Nephron (organoid): ENCODE measurements around the gene RSPO4.
A peak's percentile ranks its signal among the peaks of the same experiment; 100 is the strongest.

Source experiments
- H3K27ac Mint-ChIP-seq, 3 experiments: 2 replicates each; pipeline ENCODE4 v1.8.0; 2020; ENCODE audit warnings: mixed read lengths in 3 of 3, mild to moderate bottlenecking in 2 of 3, moderate library complexity in 1 of 3
- H3K27me3 Mint-ChIP-seq: 2 replicates; pipeline ENCODE4 v1.8.0; 2021; ENCODE audit warnings: low read depth, mild to moderate bottlenecking, moderate library complexity, mixed read lengths
- H3K36me3 Mint-ChIP-seq: 2 replicates; pipeline ENCODE4 v1.8.0; 2020; ENCODE audit warnings: low read depth, mixed read lengths
- H3K4me1 Mint-ChIP-seq: 2 replicates; pipeline ENCODE4 v1.8.0; 2020; ENCODE audit warnings: mixed read lengths
- H3K4me3 Mint-ChIP-seq, 3 experiments: 2 replicates each; pipeline ENCODE4 v1.8.0; 2020; ENCODE audit warnings: mild to moderate bottlenecking in 3 of 3, mixed read lengths in 3 of 3, moderate library complexity in 2 of 3
- H3K9me3 Mint-ChIP-seq: 2 replicates; pipeline ENCODE4 v1.8.0; 2020; ENCODE audit warnings: mixed read lengths
- TF ChIP-seq, protein P1 (sequence below), 3 experiments: fragments of 200-600 bp; sonication (generic); IDR thresholded peaks; one replicate each; pipeline ENCODE4 v1.5.0; 2021; ENCODE audit warnings: antibody characterized with exemption in 3 of 3; ENCODE audit not compliant: unreplicated experiment in 3 of 3

Gene RSPO4

DNA sequence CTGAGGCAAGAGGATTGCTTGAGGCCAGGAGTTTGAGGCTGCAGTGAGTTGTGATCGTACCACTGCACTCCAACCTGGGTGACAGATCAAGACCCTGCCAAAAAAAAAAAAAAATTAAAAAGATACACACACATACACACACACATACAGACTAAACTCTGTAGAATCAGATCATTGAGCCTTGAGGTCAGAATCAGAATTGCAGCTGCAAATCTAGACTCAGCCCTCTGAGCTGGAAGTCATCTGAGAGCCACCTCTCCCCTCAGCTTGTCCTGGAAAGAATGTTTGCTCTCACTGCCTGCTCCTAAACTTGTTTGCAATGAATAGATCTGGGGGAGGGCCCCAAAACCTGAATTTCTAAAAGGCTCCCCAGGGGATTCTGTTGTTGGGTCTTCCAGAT, 44.6 kb downstream of the RSPO4 start:
- no peaks in the 10 kb centered on the region for H3K4me1 Mint-ChIP-seq
- H3K4me3 Mint-ChIP-seq: no peak overlapping the region

DNA sequence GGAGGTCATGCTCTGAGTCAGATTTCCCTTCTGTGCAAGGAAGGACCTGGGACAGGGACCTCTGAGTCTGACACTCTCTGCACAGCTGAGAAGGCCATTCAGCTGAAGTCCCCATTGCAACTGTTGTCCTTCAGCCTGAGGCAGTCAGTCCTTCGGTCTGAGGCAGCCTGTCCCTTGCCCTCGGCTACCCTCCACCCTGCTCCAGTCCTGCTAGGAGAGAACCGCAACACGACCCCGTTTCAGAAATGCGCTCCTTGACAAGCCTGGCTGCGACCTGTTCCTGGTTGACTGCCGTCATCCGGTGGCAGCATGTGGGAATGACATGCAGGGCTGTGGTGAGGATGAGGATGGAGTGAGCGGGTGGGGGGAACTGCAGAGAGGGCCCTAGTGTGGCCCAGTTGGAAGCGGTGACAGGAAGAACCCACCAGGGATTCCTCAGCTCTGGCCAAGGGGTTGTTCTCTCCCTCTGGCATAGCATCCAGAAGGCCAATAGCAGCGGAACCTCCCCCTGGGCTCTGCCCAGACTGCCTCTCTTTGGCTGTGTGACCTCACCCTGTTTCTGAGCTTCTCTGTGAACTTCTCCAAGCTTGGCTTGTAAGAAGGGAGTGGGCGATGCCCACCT, 45.7 kb downstream of the RSPO4 start:
- H3K9me3 Mint-ChIP-seq: no peaks in the 10 kb centered on the region
- peak overlapping the region in 1 of 3 experiments; percentile 36 for H3K27ac Mint-ChIP-seq
- TF ChIP-seq, protein P1, sequence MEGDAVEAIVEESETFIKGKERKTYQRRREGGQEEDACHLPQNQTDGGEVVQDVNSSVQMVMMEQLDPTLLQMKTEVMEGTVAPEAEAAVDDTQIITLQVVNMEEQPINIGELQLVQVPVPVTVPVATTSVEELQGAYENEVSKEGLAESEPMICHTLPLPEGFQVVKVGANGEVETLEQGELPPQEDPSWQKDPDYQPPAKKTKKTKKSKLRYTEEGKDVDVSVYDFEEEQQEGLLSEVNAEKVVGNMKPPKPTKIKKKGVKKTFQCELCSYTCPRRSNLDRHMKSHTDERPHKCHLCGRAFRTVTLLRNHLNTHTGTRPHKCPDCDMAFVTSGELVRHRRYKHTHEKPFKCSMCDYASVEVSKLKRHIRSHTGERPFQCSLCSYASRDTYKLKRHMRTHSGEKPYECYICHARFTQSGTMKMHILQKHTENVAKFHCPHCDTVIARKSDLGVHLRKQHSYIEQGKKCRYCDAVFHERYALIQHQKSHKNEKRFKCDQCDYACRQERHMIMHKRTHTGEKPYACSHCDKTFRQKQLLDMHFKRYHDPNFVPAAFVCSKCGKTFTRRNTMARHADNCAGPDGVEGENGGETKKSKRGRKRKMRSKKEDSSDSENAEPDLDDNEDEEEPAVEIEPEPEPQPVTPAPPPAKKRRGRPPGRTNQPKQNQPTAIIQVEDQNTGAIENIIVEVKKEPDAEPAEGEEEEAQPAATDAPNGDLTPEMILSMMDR (IDR thresholded peaks at IDR 0.05; ENCODE audit: unreplicated experiment in 3 of 3): peak; percentile 97 to 98 (median 98)
- H3K36me3 Mint-ChIP-seq: no peaks in the 10 kb centered on the region
- H3K4me1 Mint-ChIP-seq: no peaks in the 10 kb centered on the region
- peaks cover 28% of the 10 kb centered on the region for H3K27me3 Mint-ChIP-seq
- H3K4me3 Mint-ChIP-seq: no peak overlapping the region

More for the DNA sequence above, 44.6 kb downstream of the RSPO4 start:
- Mint-ChIP-seq H3K36me3 (no peaks in the 10 kb centered on the region), H3K27me3 (peaks cover 28% of the 10 kb centered on the region), H3K9me3 (no peaks in the 10 kb centered on the region), H3K27ac (no peak overlapping the region)
- TF ChIP-seq, protein P1 (IDR thresholded peaks at IDR 0.05; ENCODE audit: unreplicated experiment in 3 of 3): peak in 1 of 3 experiments; percentile 15

DNA sequence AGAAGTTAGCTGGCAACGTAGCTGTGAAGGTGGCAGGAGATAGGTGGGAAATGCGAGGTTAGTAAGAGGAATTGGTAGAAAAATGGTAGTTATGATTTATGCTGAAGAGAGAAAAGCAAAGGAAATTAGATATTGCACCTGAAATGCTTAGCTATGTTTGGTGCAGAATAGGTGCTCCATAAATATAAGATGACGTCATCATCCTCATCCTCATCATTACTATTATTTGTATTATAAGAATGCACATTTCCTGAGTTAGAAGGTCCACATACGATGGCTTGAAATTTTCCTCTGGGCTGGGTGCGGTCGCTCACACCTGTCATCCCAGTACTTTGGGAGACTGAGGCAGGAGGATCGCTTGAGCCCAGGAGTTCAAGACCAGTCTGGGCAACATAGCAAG, 46.5 kb downstream of the RSPO4 start:
- Mint-ChIP-seq H3K9me3 (no peaks in the 10 kb centered on the region), H3K27ac (no peak overlapping the region), H3K4me1 (no peaks in the 10 kb centered on the region), H3K4me3 (no peak overlapping the region), H3K27me3 (peaks cover 28% of the 10 kb centered on the region), H3K36me3 (no peaks in the 10 kb centered on the region)
- TF ChIP-seq, protein P1 (IDR thresholded peaks at IDR 0.05; ENCODE audit: unreplicated experiment in 3 of 3): no peak

DNA sequence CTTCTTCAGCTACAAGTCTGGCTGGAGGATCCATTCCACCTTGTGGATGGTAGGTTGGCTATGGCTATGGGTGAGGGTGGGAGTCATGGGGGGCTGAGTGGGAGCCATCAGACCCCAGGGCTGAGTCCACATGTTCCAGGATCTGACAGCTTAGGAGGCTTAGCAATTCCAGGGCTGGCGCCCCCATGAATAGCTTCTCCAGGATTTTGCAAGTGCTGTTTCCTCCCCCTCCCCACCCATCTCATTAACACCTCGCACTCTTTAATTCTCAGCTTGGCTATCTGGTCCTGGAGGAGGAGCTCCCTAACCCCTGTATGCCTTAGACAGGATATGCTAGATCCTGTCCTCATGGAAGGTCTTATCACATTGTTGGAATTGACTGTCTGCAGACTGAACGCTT, 47.0 kb downstream of the RSPO4 start:
- Mint-ChIP-seq H3K27ac (no peak overlapping the region), H3K36me3 (no peaks in the 10 kb centered on the region), H3K9me3 (no peaks in the 10 kb centered on the region), H3K4me1 (no peaks in the 10 kb centered on the region), H3K4me3 (no peak overlapping the region), H3K27me3 (peaks cover 28% of the 10 kb centered on the region)
- TF ChIP-seq, protein P1 (IDR thresholded peaks at IDR 0.05; ENCODE audit: unreplicated experiment in 3 of 3): no peak

DNA sequence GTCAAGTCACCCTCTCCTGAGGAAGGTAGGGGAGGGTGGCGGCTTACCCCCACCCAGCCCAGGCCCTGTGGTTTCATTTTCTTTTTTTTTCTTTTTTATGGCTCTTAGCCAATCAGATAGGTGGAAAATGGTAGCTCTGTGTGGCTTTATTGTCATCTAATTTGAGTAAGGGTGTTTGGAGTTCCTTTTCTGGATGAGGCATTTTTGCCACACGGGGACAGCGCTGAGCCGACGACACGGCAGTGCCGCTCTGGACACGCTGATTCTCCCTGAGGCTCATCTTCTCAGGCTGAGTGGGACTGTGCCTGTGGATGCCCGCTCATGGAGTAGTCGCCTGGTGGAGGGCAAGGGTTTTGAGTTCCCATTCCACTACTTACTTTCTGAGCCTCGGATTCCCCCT, 48.4 kb downstream of the RSPO4 start:
- H3K36me3 Mint-ChIP-seq: no peaks in the 10 kb centered on the region
- TF ChIP-seq, protein P1 (IDR thresholded peaks at IDR 0.05; ENCODE audit: unreplicated experiment in 3 of 3): no peak
- no peaks in the 10 kb centered on the region for H3K4me1 Mint-ChIP-seq
- H3K27me3 Mint-ChIP-seq: peaks cover 28% of the 10 kb centered on the region
- no peak overlapping the region for H3K4me3 Mint-ChIP-seq
- no peak overlapping the region for H3K27ac Mint-ChIP-seq
- H3K9me3 Mint-ChIP-seq: no peaks in the 10 kb centered on the region

DNA sequence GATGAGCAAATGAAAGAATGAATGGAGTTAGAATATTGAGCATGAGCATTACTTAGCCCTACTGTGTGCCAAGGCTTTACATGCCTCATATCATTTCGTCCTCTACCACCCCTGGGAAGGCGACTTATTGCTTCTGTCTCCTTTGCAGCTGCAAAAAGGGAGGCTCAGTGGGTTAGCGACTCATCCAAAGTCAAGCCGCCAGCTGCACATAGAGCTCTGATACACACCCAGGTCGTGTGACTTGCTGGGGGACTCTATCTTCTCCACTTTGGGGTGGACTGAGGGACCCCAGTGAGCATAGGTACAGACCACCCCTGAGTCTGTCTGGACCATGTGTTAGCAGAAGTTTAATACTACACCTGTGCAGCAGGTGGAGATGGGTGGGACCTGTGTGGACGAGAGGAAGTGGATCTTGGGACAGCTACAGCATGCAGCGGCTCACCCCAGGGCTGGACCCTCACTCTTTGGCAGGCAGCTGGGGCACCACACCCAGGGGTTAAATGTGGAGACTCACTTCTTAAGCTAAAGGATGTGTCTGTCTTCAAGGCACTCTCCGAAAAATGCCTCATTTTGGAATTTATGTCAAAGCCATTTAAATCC, 49.8 kb downstream of the RSPO4 start:
- TF ChIP-seq, protein P1 (IDR thresholded peaks at IDR 0.05; ENCODE audit: unreplicated experiment in 3 of 3): no peak
- Mint-ChIP-seq H3K9me3 (no peaks in the 10 kb centered on the region), H3K27me3 (peaks cover 28% of the 10 kb centered on the region), H3K36me3 (no peaks in the 10 kb centered on the region), H3K27ac (no peak overlapping the region), H3K4me1 (no peaks in the 10 kb centered on the region), H3K4me3 (no peak overlapping the region)
